HEK293 (cell line): ENCODE measurements around the gene METTL25.

Experiments
- ATF2 ChIP-seq: fragments of 450-650 bp; formaldehyde crosslinking; IDR thresholded peaks from 2 replicates; pipeline ENCODE4 v1.5.1; 2016; ENCODE audit warnings: missing biosample characterization, missing genetic modification characterization, low read depth
- BCL11B ChIP-seq: fragments of 450-650 bp; formaldehyde crosslinking; IDR thresholded peaks from 2 replicates; pipeline ENCODE4 v1.5.1; 2016; ENCODE audit warnings: low read depth, missing biosample characterization, missing genetic modification characterization
- CTCF ChIP-seq: fragments of 450-650 bp; formaldehyde crosslinking; IDR thresholded peaks from 2 replicates; pipeline ENCODE4 v1.5.1; 2016; ENCODE audit warnings: missing biosample characterization, missing genetic modification characterization
- PBX3 ChIP-seq: sonication (generic); formaldehyde crosslinking; IDR thresholded peaks from 2 replicates; pipeline ENCODE4 v1.8.1; 2022; ENCODE audit warnings: mild to moderate bottlenecking, moderate library complexity, missing genetic modification reagents
- SCRT2 ChIP-seq: fragments of 450-650 bp; formaldehyde crosslinking; IDR thresholded peaks from 2 replicates; pipeline ENCODE4 v1.5.1; 2016; ENCODE audit warnings: missing biosample characterization, missing genetic modification characterization
- TCF7L2 ChIP-seq: IDR thresholded peaks from 2 replicates; pipeline ENCODE4 v1.6.1; 2011; ENCODE audit warnings: low read depth, mild to moderate bottlenecking, inconsistent platforms, low read length, moderate library complexity, borderline replicate concordance
- WT1 ChIP-seq: fragments of 450-650 bp; formaldehyde crosslinking; IDR thresholded peaks from 2 replicates; pipeline ENCODE4 v1.5.1; 2016; ENCODE audit warnings: missing biosample characterization, missing genetic modification characterization
- ZEB2 ChIP-seq: fragments of 450-650 bp; formaldehyde crosslinking; IDR thresholded peaks from 2 replicates; pipeline ENCODE4 v1.5.1; 2016; ENCODE audit warnings: missing biosample characterization, missing genetic modification characterization
- ZNF174 ChIP-seq: fragments of 450-650 bp; formaldehyde crosslinking; IDR thresholded peaks from 2 replicates; pipeline ENCODE4 v1.5.0; 2017; ENCODE audit warnings: missing biosample characterization, mild to moderate bottlenecking, missing genetic modification characterization
- ZNF580 ChIP-seq: fragments of 450-650 bp; formaldehyde crosslinking; IDR thresholded peaks from 2 replicates; pipeline ENCODE4 v1.5.1; 2016; ENCODE audit warnings: missing biosample characterization, missing genetic modification characterization
- ZNF768 ChIP-seq: fragments of 450-650 bp; formaldehyde crosslinking; IDR thresholded peaks from 2 replicates; pipeline ENCODE4 v1.5.1; 2018; ENCODE audit warnings: missing biosample characterization, mild to moderate bottlenecking, missing genetic modification characterization

- no peak for TF ChIP-seq SCRT2 (tag by site-specific recombination)
- no peak for TF ChIP-seq ZNF768 (tag by site-specific recombination)
- TF ChIP-seq WT1 (tag by site-specific recombination) = no peak
- no peak for TF ChIP-seq ZNF580 (tag by site-specific recombination)
- no peak for TF ChIP-seq PBX3 (CRISPR knock-in tag)
- no peak for TF ChIP-seq TCF7L2
- no peak for TF ChIP-seq ZEB2 (tag by site-specific recombination)
- TF ChIP-seq CTCF (tag by site-specific recombination) = no peak
- no peak for TF ChIP-seq ATF2 (tag by site-specific recombination)
- TF ChIP-seq BCL11B (tag by site-specific recombination) = no peak
- no peak for TF ChIP-seq ZNF174
Observed at GRCh38 chr12:82430541-82431145, 72.3 kb downstream of the METTL25 start.
